ENCODE measurements around the gene SPG7.

SPG7 gene

GRCh38 chr16:89519881-89520280 lies 11.7 kb downstream of the SPG7 start:
- DNase-seq: no peak

- DNase-seq: no peak
Measured at GRCh38 chr16:89522287-89522686, 14.1 kb downstream of the SPG7 start.

GRCh38 chr16:89523680-89524344 lies 15.6 kb downstream of the SPG7 start:
- no peak for DNase-seq

- no peak for DNase-seq
Measured at GRCh38 chr16:89525146-89525913, 17.1 kb downstream of the SPG7 start.

- DNase-seq: no peak
Measured at GRCh38 chr16:89529097-89529496, 20.9 kb downstream of the SPG7 start.

- no peak for DNase-seq
Measured at GRCh38 chr16:89530401-89531381, 22.5 kb downstream of the SPG7 start.

- DNase-seq: no peak
Measured at GRCh38 chr16:89531821-89532526, 23.8 kb downstream of the SPG7 start.

- no peak for DNase-seq
Measured at GRCh38 chr16:89534252-89534756, 26.1 kb downstream of the SPG7 start.

- DNase-seq: no peak
Measured at GRCh38 chr16:89536371-89536770, 28.2 kb downstream of the SPG7 start.

GRCh38 chr16:89536886-89537548 lies 28.8 kb downstream of the SPG7 start:
- DNase-seq: no peak

GRCh38 chr16:89537549-89537925 lies 29.3 kb downstream of the SPG7 start:
- DNase-seq: no peak

GRCh38 chr16:89538286-89538685 lies 30.1 kb downstream of the SPG7 start:
- DNase-seq: no peak

GRCh38 chr16:89540557-89540956 lies 32.4 kb downstream of the SPG7 start:
- DNase-seq: no peak

GRCh38 chr16:89541792-89542191 lies 33.6 kb downstream of the SPG7 start:
- no peak for DNase-seq

GRCh38 chr16:89544113-89544512 lies 35.9 kb downstream of the SPG7 start:
- no peak for DNase-seq

- DNase-seq: no peak
Measured at GRCh38 chr16:89544713-89545043, 36.5 kb downstream of the SPG7 start.

- DNase-seq: no peak
Measured at GRCh38 chr16:89545044-89545830, 37.0 kb downstream of the SPG7 start.

- DNase-seq: no peak
Measured at GRCh38 chr16:89545831-89546574, 37.8 kb downstream of the SPG7 start.

GRCh38 chr16:89546781-89547180 lies 38.6 kb downstream of the SPG7 start:
- DNase-seq: no peak

- DNase-seq: no peak
Measured at GRCh38 chr16:89547291-89547690, 39.1 kb downstream of the SPG7 start.

GRCh38 chr16:89547860-89548259 lies 39.7 kb downstream of the SPG7 start:
- DNase-seq: no peak

Measured in NCI-H1694 (cell line).